Neural progenitor cell (in vitro differentiated cells): Measurements from ENCODE around the gene CARMIL1. TPM values are rescaled to one million over a fixed set of nuclear protein-coding genes. Genes with fewer than 3 reads are reported as not detected.

Source experiments
- DNase-seq: peaks from one replicate; pipeline ENCODE4 v3.0.0-alpha.2; 2016; ENCODE audit warnings: low spot score
- H2AFZ ChIP-seq: fragments of 200-600 bp; sonication (generic); replicated peaks from 2 replicates; pipeline ENCODE4 v1.6.1; 2016; ENCODE audit warnings: antibody characterized with exemption
- H3F3A ChIP-seq: fragments of 200-600 bp; sonication (generic); 2 replicates; pipeline ENCODE4 v1.6.1; 2016; ENCODE audit warnings: antibody characterized with exemption, low read depth
- H3K27ac ChIP-seq: fragments of 200-600 bp; sonication (generic); 2 replicates; pipeline ENCODE4 v1.5.1; 2016; ENCODE audit warnings: mild to moderate bottlenecking
- H3K27me3 ChIP-seq: fragments of 200-600 bp; sonication (generic); 2 replicates; pipeline ENCODE4 v1.6.1; 2016; ENCODE audit warnings: mild to moderate bottlenecking, moderate library complexity
- H3K36me3 ChIP-seq: fragments of 200-600 bp; sonication (generic); 2 replicates; pipeline ENCODE4 v1.5.1; 2016
- H3K4me1 ChIP-seq: fragments of 200-600 bp; sonication (generic); 2 replicates; pipeline ENCODE4 v1.6.1; 2016; ENCODE audit warnings: mixed run types
- H3K4me2 ChIP-seq: fragments of 200-600 bp; sonication (generic); 2 replicates; pipeline ENCODE4 v1.6.1; 2016
- H3K4me3 ChIP-seq: fragments of 200-600 bp; sonication (generic); 2 replicates; pipeline ENCODE4 v1.5.1; 2016
- H3K79me2 ChIP-seq: fragments of 200-600 bp; sonication (generic); 2 replicates; pipeline ENCODE4 v1.6.1; 2016; ENCODE audit warnings: low read depth
- H3K9ac ChIP-seq: fragments of 200-600 bp; sonication (generic); 2 replicates; pipeline ENCODE4 v1.6.1; 2016
- H3K9me3 ChIP-seq: fragments of 200-600 bp; sonication (generic); 2 replicates; pipeline ENCODE4 v1.5.1; 2016; ENCODE audit warnings: low read depth
- H4K20me1 ChIP-seq: fragments of 200-600 bp; sonication (generic); 2 replicates; pipeline ENCODE4 v1.6.1; 2016; ENCODE audit warnings: low read depth
- H3K27ac Mint-ChIP-seq: 3 replicates; pipeline ENCODE4 v1.8.0; 2021; ENCODE audit warnings: mixed read lengths
- H3K27me3 Mint-ChIP-seq: 2 replicates; pipeline ENCODE4 v1.8.0; 2022; ENCODE audit warnings: low read depth, mild to moderate bottlenecking, inconsistent platforms, moderate library complexity, mixed read lengths; ENCODE audit not compliant: insufficient read depth
- H3K36me3 Mint-ChIP-seq: 3 replicates; pipeline ENCODE4 v1.8.0; 2021; ENCODE audit warnings: mixed read lengths
- H3K4me1 Mint-ChIP-seq: 3 replicates; pipeline ENCODE4 v1.8.0; 2021; ENCODE audit warnings: mixed read lengths
- H3K4me3 Mint-ChIP-seq: 3 replicates; pipeline ENCODE4 v1.8.0; 2021; ENCODE audit warnings: mild to moderate bottlenecking, moderate library complexity, mixed read lengths
- H3K9me3 Mint-ChIP-seq: 3 replicates; pipeline ENCODE4 v1.8.0; 2020; ENCODE audit warnings: mixed read lengths
- EZH2 ChIP-seq: fragments of 200-600 bp; sonication (generic); IDR thresholded peaks from 2 replicates; pipeline ENCODE4 v1.6.1; 2017; ENCODE audit warnings: antibody characterized with exemption, mild to moderate bottlenecking, moderate library complexity
- EZH2phosphoT487 ChIP-seq: fragments of 200-600 bp; sonication (generic); IDR thresholded peaks from 2 replicates; pipeline ENCODE4 v1.6.1; 2017; ENCODE audit warnings: antibody characterized with exemption
- total RNA-seq: library from RNA; depleted of rRNA; stranded (reverse); fragments of >200 nt; gene quantifications from 2 replicates; pipeline ENCODE4 v1.2.3, GENCODE V29; 2015; ENCODE audit warnings: low replicate concordance
- TF ChIP-seq, protein P1 (sequence below): fragments of 200-600 bp; sonication (generic); IDR thresholded peaks from 2 replicates; pipeline ENCODE4 v1.5.1; 2017; ENCODE audit warnings: antibody characterized with exemption, mild to moderate bottlenecking

Gene CARMIL1
- total RNA-seq, 1 donor from 2014 or later = 13.3 TPM

DNA sequence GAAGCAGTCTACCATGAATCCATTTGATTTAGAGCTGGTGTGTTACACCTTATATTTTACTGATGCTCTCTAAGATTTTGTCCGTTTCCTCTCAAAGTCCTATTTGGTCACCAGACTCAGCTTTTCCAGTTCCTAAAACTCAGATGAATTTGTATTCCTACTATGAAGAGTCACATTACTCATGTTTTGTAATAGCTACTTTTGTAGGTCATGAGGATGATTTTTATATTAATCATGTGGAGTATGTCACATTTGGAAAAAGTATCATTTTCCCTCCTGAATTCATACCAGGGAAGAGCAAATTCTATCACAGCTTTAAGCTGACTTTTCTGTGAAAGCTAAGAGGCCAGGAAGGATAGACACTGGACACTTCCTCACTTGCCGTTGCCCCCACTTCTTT is 232.2 kb downstream of the CARMIL1 start:
- TF ChIP-seq EZH2phosphoT487 = no peak
- H2AFZ ChIP-seq = no peak overlapping the region
- H3K27ac ChIP-seq = no peak overlapping the region
- Mint-ChIP-seq H3K27me3 (no peaks in the 10 kb centered on the region), H3K36me3 (peaks cover 4% of the 10 kb centered on the region), H3K4me1 (peaks cover 34% of the 10 kb centered on the region), H3K4me3 (no peak overlapping the region), H3K9me3 (peaks cover 2% of the 10 kb centered on the region), H3K27ac (no peak overlapping the region)
- H3K4me3 ChIP-seq = no peak overlapping the region
- H4K20me1 ChIP-seq = no peaks in the 10 kb centered on the region
- peaks cover 22% of the 10 kb centered on the region for H3K4me1 ChIP-seq
- H3K36me3 ChIP-seq = peaks cover 4% of the 10 kb centered on the region
- no peak for DNase-seq
- no peaks in the 10 kb centered on the region for H3F3A ChIP-seq
- no peaks in the 10 kb centered on the region for H3K27me3 ChIP-seq
- no peak overlapping the region for H3K9ac ChIP-seq
- no peak overlapping the region for H3K4me2 ChIP-seq
- H3K79me2 ChIP-seq = no peaks in the 10 kb centered on the region
- no peaks in the 10 kb centered on the region for H3K9me3 ChIP-seq

DNA sequence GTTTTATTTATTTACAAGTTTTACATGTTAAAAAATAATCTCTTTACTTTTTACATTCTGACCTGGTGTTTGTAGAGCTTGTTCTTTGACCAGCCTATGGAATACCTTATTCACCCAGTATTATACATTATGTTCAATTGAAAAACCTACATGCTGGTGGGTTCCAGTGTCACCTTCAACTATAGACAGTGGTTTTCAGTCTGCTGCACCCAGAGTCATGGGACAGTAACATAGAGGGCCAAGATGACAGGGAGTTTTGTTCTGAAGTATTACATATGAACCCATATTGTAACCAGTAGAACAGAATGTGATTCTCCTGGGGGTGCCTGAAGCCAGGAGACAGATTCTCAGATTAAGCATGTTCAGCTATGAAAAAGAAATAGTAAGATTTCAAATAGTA is 233.4 kb downstream of the CARMIL1 start:
- Histone ChIP-seq H3K27me3 (no peaks in the 10 kb centered on the region), H4K20me1 (no peaks in the 10 kb centered on the region), H3K4me2 (no peak overlapping the region), H3F3A (no peaks in the 10 kb centered on the region), H3K9ac (no peak overlapping the region), H3K79me2 (no peaks in the 10 kb centered on the region), H3K27ac (no peak overlapping the region), H3K9me3 (no peaks in the 10 kb centered on the region), H3K4me3 (no peak overlapping the region), H3K36me3 (peaks cover 4% of the 10 kb centered on the region), H3K4me1 (peaks cover 22% of the 10 kb centered on the region), H2AFZ (no peak overlapping the region)
- peaks cover 43% of the 10 kb centered on the region for H3K4me1 Mint-ChIP-seq
- no peaks in the 10 kb centered on the region for H3K27me3 Mint-ChIP-seq
- TF ChIP-seq, protein P1, sequence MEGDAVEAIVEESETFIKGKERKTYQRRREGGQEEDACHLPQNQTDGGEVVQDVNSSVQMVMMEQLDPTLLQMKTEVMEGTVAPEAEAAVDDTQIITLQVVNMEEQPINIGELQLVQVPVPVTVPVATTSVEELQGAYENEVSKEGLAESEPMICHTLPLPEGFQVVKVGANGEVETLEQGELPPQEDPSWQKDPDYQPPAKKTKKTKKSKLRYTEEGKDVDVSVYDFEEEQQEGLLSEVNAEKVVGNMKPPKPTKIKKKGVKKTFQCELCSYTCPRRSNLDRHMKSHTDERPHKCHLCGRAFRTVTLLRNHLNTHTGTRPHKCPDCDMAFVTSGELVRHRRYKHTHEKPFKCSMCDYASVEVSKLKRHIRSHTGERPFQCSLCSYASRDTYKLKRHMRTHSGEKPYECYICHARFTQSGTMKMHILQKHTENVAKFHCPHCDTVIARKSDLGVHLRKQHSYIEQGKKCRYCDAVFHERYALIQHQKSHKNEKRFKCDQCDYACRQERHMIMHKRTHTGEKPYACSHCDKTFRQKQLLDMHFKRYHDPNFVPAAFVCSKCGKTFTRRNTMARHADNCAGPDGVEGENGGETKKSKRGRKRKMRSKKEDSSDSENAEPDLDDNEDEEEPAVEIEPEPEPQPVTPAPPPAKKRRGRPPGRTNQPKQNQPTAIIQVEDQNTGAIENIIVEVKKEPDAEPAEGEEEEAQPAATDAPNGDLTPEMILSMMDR = no peak
- TF ChIP-seq EZH2 (no peak), EZH2phosphoT487 (no peak)
- H3K36me3 Mint-ChIP-seq = peaks cover 4% of the 10 kb centered on the region
- H3K9me3 Mint-ChIP-seq = peaks cover 2% of the 10 kb centered on the region
- no peak overlapping the region for H3K27ac Mint-ChIP-seq
- no peak overlapping the region for H3K4me3 Mint-ChIP-seq
- no peak for DNase-seq

DNA sequence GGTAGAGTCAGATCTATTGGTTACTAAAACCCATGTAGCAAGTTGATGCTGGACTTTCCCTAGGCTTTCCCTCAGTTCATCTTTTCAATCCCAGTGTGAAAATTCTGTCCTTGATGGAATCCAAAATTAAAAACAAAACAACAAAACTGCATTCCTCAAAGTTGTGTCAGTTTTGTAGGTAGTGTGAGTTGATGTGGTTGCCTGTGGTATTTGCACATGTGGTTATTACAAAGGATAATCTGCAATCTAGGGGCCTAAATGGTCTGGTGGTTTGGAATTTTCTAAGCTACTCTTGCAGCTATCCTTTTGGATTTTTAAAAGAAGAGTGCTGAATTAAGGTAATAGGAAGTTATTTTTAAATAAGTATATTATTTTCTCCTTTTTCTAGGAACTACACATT is 240.7 kb downstream of the CARMIL1 start:
- Histone ChIP-seq H3K4me2 (no peak overlapping the region), H3K36me3 (no peaks in the 10 kb centered on the region), H3K9ac (no peak overlapping the region), H2AFZ (no peak overlapping the region), H3K4me1 (no peaks in the 10 kb centered on the region), H3K4me3 (no peak overlapping the region), H4K20me1 (no peaks in the 10 kb centered on the region), H3F3A (no peaks in the 10 kb centered on the region), H3K79me2 (no peaks in the 10 kb centered on the region), H3K27me3 (no peaks in the 10 kb centered on the region), H3K9me3 (no peaks in the 10 kb centered on the region), H3K27ac (no peak overlapping the region)
- TF ChIP-seq, protein P1 = no peak
- no peak for TF ChIP-seq EZH2phosphoT487
- TF ChIP-seq EZH2 = no peak
- Mint-ChIP-seq H3K36me3 (peaks cover 13% of the 10 kb centered on the region), H3K27ac (no peak overlapping the region), H3K27me3 (no peaks in the 10 kb centered on the region), H3K4me3 (no peak overlapping the region), H3K9me3 (no peaks in the 10 kb centered on the region), H3K4me1 (peaks cover 33% of the 10 kb centered on the region)
- no peak for DNase-seq

DNA sequence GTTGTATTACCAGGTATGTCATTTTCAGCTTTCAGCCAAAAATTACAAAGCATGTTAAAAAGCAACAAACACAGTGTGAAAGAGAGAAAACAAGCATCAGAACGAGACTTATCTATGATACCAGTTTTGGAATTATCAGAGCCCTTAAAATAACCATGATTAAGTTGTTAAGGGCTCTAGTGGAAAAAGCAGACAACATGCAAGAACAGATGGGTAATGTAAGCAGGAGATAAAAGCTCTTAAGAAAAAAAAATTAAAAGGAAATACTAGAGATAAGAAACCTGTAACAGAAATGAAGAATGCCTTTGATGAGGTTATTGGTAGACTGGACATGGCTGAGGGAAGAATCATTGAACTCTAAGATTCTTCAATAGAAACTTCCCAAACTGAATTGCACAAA is 245.4 kb downstream of the CARMIL1 start:
- Mint-ChIP-seq H3K9me3 (peaks cover 2% of the 10 kb centered on the region), H3K27me3 (peaks cover 4% of the 10 kb centered on the region), H3K27ac (no peak overlapping the region), H3K4me1 (no peaks in the 10 kb centered on the region), H3K4me3 (no peak overlapping the region), H3K36me3 (peaks cover 13% of the 10 kb centered on the region)
- Histone ChIP-seq H3F3A (no peaks in the 10 kb centered on the region), H3K9me3 (no peaks in the 10 kb centered on the region), H2AFZ (no peak overlapping the region), H3K4me2 (no peak overlapping the region), H4K20me1 (no peaks in the 10 kb centered on the region), H3K4me3 (no peak overlapping the region), H3K27ac (no peak overlapping the region), H3K4me1 (no peaks in the 10 kb centered on the region), H3K9ac (no peak overlapping the region), H3K27me3 (no peaks in the 10 kb centered on the region), H3K36me3 (no peaks in the 10 kb centered on the region), H3K79me2 (no peaks in the 10 kb centered on the region)
- TF ChIP-seq EZH2 (no peak), EZH2phosphoT487 (no peak)
- TF ChIP-seq, protein P1 = no peak
- no peak for DNase-seq
